ENCODE measurements around the gene SLC26A1.

- no peak for TF ChIP-seq POLR2A (IDR thresholded peaks at IDR 0.05)
- no peak for TF ChIP-seq CTCF (IDR thresholded peaks at IDR 0.05)
Observed at GRCh38 chr4:963276-964225, 29.7 kb downstream of the SLC26A1 start.

All from lower leg skin (tissue), 3 donors.